Left hindlimb (tissue), 1 donor: ENCODE data around the gene COA1.
"Not testable (repeated sequence)": the region's sequence is repeated elsewhere in the genome, so short reads cannot be mapped to it uniquely, and the experiment has no call there.

Experiments
- DNase-seq: peaks from one replicate; pipeline ENCODE4 v3.0.0-alpha.2; 2018

Gene COA1

DNA sequence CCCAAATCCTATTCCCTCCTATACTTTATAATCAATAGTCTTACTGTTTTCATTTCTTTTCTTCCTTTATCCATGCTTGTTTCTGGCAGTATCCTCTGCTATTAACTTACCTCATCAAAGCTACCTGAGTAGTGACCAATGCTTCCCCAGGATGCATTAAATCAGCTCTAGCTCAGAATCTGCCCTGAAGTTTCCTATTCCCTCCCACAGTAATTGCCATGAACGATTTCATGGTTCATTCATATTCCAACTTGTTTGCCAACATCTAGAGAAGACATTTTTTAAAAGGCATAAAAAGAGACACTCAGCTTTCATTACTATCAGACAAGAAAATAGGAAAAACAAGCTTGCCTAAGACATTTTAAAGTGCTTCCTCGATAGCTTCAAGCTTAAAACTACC, 42.3 kb downstream of the COA1 start:
- DNase-seq, result no peak

DNA sequence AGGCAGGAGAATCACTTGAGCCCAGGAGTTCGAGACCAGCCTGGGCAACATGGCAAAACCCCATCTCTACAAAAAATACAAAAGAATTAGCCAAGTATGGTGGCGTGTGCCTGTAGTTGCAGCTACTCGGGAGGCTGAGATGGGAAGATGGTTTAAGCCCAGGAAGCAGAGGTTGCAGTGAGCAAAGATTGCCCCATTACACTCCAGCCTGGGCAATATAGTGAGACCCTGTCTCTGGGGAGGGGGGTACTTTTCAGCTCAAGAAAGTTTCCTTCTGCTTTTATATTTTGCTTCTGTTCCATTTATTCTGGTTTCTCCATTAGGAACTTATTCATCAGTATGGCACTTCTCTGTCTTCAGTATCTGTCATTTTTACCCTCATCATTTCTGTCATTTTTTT, 48.6 kb downstream of the COA1 start:
- no peak for DNase-seq

DNA sequence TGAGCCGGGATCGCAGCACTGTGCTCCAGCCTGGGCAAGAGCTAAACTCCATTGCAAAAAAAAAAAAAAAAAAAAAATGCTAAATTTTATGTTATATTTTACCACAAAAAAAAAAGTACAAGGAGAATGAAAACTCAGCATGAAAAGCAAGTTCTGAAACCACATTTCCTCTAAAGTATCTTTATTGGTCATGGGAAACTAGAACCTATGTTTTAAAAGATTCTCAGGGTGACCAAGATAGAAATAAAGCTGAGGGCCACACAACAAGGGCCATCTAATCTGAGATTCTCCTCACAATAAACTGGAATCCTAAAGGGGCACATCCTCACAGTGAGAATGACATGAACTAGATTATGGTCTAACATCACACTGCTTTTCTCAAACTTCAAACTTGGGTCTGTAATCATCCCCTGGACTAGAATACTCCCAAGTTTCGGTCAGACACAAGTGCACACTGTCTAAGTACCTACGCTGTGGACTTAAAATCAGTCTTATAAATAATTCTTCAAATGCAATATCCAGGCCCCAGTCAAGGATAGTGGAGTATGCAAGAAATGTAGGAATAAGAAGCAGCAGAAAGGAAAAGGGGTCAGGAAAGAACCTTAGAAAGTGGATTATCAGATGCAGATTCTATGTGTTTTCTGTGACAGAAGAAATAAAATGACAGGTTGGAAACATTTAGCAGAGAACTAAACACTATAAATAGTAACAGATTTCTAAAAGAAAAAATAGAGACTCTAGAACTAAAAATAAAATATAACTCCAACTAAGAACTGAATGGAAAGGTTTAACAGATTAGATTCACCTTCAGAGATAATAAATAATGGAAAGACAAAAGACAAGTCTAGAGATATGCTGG, 49.9 kb downstream of the COA1 start:
- no peak for DNase-seq

DNA sequence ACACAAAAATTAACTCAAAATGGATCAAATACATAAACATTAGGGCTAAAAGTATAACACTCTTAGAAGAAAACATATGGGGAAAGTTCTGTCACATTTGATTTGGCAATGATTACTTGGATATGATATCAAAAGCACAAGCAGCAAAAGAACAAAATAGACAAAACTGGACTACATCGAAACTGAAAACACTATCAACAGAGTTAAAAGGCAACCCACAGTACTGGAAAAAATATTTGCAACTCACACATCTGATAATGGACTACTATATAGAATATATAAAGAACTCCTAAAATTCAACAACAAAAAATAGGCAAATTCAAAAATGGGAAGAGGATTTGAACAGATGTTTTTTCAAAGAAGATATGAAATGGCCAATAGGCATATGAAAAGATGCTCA, 51.0 kb downstream of the COA1 start:
- no peak for DNase-seq

DNA sequence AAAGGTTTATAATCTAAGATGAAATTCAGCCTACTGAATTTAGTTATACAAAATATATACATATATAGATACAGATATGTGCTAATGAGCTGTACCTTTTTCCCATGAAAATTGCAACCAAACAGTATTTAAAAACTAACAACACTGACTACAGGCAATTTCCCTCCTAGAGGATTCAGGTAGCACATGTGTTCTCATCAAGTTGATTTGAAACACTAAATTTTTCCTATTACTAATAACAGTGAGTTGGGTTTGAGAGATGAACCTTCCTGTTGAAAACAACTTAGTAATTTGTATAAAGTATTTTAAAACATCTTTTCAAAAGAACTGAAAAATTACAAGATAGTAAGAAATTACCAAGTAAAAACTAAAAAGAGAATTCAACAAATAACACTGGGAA, 51.5 kb downstream of the COA1 start:
- DNase-seq, result no peak

DNA sequence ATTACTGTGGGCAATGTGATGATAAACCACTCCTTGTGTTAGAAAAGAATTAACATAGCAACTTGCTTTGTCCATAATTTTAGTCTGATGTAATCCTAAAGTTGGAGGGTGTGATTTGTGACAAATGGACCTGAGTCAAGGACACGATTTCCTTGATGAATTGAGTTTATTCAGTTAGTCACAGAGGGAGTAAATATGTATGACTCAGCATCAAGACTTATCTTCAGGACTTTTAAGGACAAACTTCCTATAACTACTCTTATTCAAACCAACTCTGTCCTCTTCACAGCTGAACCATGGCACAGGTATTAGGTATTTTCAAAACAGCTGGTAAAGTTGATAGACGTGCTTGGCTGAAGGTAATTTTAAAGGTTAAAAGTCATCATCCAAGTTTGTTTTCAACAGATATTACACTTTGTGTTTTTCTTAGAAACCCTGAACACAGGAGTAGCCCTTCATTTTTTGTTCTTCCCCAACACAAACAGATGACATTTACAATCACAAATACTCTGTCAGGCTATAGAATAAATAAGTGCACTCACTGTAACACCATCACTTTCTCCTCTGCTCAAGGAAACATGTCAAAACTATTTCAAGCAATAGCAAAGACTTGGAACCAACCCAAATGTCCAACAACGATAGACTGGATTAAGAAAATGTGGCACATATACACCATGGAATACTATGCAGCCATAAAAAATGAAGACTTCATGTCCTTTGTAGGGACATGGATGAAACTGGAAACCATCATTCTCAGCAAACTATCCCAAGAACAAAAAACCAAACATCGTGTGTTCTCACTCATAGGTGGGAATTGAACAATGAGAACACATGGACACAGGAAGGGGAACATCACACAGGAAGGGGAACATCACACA, 54.5 kb downstream of the COA1 start:
- DNase-seq, result no peak

DNA sequence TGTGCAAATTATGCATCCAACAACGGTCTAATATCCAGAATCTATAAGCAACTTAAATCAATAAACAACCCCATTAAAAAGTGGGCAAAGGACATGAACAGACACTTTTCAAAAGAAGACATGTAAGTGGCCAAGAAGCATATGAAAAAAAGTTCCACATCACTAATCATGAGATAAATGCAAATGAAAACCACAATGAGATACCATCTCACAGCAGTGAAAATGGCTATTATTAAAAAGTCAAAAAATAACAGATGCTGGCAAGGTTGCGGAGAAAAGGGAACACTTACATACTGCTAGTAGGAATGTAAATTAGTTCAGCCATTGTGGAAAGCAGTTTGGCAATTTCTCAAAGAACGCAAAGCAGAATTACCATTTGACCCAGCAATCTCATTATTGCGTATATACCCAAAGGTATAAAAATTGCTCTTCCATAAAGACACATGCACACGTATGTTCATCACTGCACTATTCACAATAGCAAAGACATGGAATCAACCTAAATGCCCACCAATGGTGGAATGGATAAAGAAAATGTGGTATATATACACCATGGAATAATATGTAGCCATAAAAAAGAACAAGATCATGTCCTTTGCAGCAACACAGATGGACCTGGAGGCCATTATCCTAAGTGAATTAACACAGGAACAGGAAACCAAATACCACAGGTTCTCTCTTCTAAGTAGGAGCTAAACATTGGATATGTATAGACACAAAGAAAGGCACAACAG, 55.9 kb downstream of the COA1 start:
- not testable (repeated sequence) for DNase-seq

DNA sequence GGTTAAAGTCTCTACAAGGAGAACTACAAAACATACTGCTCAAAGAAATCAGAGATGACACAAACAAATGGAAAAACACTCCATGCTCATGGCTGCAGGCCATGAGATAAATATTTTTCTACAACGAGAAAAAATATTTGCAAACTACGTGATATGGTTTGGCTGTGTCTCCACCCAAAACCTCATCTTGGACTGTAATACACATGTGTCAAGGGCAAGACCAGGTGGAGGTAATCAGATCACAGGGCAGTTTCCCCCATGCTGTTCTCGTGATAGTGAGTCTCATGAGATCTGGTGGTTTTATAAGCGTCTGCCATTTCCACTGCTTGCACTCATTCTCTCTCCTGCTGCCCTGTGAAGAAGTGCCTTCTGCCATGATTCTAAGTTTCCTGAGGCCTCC, 57.8 kb downstream of the COA1 start:
- no peak for DNase-seq

DNA sequence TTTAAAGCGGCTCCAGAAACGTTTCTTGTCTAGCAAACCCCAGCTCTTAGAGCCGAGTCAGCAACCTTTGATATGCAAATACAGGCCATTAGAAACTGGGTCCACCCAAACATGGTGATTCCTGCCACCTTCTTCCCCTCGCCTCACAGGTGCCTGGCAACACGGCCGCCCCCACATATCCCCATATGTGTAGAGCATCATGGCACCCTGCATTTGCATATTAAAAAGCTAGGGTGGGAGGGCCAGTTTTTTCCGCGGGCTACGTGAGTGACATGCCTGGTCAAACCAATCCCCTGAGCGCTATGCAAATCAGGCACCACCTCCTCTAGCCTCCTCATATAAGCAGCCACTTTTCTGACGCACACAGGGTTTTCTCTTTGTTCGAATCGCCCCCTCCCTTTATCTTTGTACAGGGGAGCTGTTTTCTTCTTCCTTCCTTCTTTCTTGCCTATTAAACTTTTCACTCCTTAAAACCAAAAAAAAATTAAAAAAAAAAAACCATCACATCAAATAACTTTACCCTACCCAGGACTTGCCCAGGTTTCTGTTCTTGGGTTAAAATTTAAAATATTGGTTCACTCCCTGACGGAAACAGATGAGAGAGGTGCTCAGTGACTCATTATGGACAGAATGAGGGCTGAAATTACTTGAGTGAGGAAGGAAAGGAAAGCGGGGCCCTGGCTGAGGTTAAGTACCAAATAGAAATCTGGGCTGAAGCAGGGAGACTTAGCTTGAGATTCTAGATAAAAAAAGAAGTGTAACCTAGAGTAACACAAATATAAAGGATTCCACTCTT, 59.8 kb downstream of the COA1 start:
- no peak for DNase-seq

DNA sequence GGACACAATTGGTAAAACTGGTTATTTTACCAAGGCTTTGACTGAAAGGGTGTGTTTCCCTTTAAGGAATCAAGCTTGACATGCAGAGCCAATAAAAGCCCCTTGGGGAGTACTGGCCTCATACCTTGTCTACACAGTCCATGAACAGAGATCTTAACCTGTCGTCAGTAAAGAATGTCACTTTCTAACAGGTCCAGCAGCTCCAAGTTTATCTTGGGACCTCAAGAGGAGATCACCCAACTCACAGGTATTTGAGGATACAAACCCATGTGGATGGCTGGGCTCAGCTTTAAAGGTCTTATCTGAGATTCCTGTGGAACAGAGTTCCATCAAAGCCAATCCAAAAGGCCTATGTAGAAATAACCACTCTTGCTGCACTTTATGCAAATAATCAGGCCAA, 61.3 kb downstream of the COA1 start:
- no peak for DNase-seq

DNA sequence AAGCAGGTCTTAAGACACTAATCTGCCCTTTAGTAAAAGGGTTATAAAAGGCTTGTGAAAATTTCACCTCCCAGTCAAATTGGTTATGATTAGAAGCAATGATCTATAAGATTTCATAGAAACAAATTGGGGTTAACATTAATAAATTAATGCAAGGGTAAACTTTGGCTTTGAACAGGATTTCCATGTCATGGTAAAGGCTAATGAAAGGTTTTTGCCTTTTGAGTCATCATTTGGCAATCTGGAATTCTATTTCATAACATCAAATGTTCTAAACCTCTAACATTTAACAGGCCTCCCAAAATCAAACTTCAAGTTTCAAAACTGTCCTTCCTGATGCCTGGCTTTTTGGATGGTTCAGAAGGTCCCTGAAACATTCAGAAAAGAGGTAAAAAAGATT, 62.4 kb downstream of the COA1 start:
- DNase-seq, result no peak

DNA sequence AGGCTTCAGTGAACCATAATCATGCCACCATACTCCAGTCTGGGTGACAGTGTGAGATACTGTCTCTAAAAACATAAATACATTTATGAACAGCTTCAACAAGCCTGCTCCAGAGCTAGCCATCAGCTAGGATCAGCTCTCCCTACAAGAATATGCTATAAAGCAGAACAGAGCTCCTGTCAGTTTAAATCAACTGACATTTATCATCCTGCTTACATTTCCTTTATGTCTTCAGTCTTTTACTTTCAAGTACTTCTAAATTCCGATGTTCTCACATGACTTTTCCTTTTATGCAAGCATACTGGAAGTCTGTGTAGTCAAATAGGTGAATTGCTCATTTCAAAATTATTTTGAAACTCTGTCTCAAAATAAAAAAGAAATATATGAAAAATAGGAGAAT, 64.6 kb downstream of the COA1 start:
- no peak for DNase-seq

DNA sequence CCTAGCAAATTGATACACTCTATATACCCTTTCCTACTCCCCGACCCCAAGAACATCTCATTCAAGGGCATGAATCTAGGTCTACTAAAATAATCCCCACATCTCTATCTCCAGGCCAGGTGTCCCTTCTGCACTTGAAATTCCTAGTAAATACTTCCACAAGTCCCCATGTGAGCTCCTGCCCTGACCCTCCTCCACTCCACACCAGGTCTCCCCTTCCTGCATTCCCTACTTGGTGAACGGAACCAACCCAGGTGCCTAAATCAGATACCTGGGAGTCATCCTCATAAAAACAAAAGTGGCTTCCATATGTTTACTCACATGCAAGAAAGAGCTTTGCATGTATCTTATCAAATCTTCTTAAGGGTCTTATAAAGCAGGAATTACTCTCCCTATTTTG, 69.2 kb downstream of the COA1 start:
- DNase-seq, result no peak

DNA sequence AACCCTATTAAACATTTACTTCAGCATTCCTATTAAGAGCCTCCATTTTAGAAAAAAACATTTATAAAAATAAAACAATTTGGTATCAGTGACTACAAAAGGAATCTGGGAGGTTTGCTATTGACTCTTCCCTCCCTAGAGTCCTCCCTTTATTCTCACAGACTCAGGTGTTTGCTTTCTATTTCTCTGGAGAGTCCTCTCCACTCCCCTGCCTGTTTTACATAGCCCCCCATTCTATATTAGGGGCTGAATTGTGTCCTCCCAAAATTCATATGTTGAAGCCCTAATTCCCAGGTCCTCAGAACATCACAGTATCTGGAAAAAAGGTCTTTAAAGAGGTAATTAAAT, 69.8 kb downstream of the COA1 start:
- no peak for DNase-seq

DNA sequence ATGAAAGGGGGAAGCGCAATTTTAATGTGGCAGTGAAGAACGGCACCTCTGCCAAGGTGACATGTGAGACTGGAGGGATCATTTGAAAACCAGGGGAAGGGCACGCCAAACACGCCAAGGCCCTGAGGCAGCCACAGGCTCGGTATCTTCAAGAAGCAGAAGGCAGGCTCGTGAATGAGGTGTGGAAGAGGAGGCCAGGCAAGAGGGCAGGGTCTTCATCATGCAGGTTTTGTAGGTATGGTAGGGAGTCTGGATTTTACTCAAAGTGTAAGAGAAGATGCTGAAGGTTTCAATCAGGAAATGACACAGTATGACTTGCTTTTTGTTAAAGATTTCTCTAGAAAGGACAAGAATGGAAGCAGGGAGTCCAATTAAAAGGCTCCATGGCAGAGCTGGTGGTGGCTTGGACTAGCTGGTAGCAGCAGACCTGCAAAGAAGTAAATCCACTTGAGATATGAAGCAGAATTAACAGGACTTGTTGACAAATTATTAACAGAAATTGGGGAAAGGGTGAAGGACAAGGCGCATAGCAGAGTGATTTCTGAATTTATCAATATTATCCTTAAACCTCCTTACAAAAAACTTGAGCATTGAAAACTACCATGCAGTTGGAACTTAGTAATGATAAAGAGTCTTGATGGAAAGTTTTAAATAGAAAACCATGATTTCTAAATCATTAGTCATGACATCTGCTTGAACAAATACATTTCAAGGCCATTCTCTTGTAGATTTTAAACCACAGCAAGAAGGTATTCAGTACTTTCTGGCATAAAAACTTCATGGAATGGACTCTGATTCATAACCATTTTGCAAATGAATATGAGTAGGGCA, 70.4 kb downstream of the COA1 start:
- no peak for DNase-seq

DNA sequence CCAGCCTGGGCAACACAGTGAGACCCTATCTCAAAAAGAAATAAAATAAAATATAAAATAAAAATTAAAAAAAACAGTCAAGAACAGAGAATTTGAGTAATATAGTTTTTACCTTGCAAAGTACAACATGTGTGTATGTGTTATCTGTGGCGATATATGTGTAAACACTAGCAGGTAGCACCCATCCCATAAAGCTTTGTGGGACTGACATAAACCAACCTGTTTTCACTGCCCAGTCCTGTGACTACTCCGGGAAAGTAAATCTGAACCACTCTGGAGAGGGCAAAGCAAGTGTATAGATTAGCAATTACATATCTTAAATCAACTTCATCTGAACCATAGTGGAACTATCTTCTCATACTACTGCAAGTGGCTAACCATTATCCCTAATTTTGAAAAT, 72.3 kb downstream of the COA1 start:
- no peak for DNase-seq

DNA sequence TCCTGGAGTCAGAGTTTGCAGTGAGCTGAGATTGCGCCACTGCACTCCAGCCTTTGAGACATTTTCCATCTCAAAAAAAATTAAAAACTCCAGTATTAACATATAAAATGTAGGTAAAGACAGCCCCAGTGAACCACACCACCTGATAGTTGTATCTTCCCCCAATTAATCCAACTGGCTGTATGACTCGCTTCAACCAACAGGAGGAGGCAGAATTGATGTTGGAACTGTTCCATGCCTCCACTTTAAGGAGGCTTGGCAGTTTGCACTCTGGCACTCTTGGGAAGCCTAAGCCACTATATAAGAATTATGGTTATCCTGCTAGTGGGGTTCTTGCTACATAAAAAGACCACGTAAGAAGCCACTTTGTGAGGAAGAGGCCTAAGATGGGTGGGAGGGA, 73.7 kb downstream of the COA1 start:
- DNase-seq, result no peak

DNA sequence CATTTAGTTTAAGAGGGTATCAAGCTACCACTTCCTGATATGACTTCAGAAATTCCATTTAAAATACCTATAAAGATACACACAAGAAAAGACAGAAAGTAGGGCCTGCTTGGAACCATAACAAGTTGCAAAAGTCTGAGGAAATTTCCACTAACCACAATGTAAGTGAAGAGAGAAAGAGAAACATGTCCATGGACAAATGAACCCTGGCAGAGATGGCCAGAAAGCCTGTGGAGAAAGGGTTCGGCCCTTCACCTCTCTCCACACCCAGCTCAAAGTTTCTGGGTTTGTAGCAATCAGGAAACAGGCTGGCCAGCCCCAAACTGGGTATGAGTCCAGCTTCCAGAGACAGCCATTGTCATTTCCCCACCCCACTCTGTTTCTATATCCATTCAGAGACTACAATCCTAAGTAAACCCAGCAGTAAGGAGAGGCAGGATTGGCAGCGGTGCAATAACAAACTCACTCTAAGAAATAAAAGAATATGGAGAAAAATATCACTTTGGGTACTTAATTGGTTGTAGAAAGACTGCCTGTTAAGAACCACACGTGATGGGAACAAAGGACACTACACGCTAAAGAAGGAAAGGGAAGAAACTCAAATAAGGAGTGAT, 75.3 kb downstream of the COA1 start:
- no peak for DNase-seq

DNA sequence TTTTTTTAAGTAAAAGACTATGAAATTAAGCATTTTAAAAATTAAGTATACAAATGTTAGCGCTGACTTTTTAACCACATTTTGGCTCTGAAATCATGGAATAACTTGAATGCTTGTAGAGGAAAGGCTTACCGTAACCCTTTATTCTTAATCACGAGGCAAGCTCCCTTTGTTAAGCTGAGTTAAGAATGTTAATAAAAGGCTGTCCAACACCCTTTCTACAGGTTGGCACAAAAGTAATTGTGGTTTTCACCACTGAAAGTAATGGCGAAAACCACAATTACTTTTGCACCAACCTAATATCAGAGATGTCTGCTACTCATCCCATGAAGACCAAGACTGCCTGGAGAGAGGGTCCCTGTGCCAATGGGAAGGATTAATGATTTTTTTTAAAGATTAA, 75.9 kb downstream of the COA1 start:
- no peak for DNase-seq

DNA sequence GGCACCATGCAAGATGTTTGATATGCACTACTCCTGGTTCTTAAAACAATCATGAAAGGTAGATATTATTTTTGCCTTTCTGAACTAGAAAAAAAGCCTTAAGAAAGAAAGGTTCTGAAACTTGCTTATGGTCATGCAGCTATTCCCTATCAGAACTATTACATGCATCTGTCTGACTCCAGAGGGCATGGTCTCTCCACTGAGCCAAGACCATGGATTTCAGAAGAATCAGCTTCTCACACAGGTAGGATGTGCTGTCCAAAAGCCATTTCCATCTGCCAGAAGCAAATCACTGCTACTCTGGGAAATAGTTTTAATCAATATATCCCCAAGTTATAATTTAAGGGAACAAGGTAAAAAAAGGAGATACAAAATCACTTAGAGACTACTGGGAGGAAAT, 77.0 kb downstream of the COA1 start:
- DNase-seq, result no peak

DNA sequence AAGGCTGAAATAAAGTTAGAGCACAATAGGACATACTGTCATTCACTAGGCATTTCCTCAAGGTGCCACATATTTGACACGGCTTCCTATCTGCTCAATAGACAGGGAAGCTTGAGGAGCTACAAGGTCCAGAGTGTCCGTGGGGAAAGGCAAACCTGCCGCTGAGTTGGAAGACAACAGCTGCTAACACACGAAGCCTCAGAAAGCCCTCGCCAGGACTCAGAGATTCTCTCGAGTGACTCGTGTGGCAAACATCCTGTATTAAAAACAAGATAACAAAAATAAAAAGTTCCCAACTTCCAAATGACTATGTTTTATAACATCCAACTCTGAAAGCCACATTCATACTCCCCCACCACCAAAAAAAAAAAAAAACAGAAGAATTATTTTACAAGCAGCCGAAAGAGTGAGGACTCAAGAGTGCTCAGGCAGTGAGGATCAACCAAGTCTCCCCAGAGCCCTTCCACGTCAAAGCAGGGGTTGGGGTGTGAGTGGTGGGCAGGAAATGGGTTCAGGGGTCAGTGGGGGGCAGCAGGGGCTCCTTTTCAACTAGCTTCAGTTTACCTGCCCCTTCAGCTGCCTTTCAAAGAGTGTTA, 78.8 kb downstream of the COA1 start:
- no peak for DNase-seq
